ENCODE results near the gene RCBTB1. TPM values are rescaled to one million over a fixed set of nuclear protein-coding genes. Genes with fewer than 3 reads are reported as not detected.

RCBTB1 gene
- total RNA-seq, 2 experiments from 2014 or later, result 15.1 to 31.1 TPM

DNA sequence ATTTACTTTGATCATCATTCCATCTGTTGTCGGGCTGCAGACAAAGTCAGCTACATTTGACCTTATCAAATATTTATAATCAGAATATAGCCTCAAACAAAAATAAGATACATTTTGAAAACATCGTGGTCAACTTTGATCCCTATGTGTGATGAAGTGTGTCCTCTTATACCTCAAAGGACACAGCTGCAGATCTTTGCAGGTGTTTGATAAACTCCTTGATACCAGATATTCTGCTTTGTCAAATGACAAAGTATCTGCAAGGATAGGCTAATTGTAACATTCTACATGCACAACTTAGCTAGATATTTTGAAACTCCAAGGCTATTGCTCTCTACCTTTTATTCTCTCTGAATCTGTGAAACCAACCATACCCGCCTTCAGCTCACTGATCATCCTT, 45.6 kb downstream of the RCBTB1 start:
- Histone ChIP-seq H4K20me1 (ENCODE audit: insufficient read depth, low read length) (no peaks in the 10 kb centered on the region), H3K4me3 (ENCODE audit: low read depth, low read length, poor library complexity, severe bottlenecking) (peak overlapping the region; percentile 61), H3K4me2 (ENCODE audit: low read length) (peak overlapping the region; percentile 68), H3K36me3 (ENCODE audit: insufficient read depth, low read length) (peaks cover 73% of the 10 kb centered on the region), H3K79me2 (ENCODE audit: insufficient read depth, low read depth, low read length) (no peaks in the 10 kb centered on the region), H2AFZ (ENCODE audit: low read length) (peak overlapping the region; percentile 84), H3K27ac (ENCODE audit: low read depth, low read length, poor library complexity, severe bottlenecking) (peak overlapping the region; percentile 81), H3K9me2 (ENCODE audit: insufficient read depth, low read length) (no peaks in the 10 kb centered on the region), H3K4me1 (ENCODE audit: insufficient read depth, low read length, poor library complexity, severe bottlenecking) (peaks cover 42% of the 10 kb centered on the region), H3K9me3 (ENCODE audit: low read length) (no peaks in the 10 kb centered on the region)
- no TSS peak for BruUV-seq (replicated peaks)
- intact Hi-C loops (cut with micrococcal nuclease; ENCODE audit: unreplicated experiment), result loop anchor here (1.0 to 2.0 kb wide), 2 partner anchors 68 to 91 kb away; no protein-coding TSS in a partner anchor
- DNase-seq (ENCODE audit: low spot score), result peak; percentile 58
- TF ChIP-seq EZH2phosphoT487 (IDR thresholded peaks at IDR 0.05; ENCODE audit: borderline replicate concordance, low read depth, low read length), result no peak
- TF ChIP-seq, protein P1, sequence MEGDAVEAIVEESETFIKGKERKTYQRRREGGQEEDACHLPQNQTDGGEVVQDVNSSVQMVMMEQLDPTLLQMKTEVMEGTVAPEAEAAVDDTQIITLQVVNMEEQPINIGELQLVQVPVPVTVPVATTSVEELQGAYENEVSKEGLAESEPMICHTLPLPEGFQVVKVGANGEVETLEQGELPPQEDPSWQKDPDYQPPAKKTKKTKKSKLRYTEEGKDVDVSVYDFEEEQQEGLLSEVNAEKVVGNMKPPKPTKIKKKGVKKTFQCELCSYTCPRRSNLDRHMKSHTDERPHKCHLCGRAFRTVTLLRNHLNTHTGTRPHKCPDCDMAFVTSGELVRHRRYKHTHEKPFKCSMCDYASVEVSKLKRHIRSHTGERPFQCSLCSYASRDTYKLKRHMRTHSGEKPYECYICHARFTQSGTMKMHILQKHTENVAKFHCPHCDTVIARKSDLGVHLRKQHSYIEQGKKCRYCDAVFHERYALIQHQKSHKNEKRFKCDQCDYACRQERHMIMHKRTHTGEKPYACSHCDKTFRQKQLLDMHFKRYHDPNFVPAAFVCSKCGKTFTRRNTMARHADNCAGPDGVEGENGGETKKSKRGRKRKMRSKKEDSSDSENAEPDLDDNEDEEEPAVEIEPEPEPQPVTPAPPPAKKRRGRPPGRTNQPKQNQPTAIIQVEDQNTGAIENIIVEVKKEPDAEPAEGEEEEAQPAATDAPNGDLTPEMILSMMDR (conservative IDR thresholded peaks at IDR 0.05; ENCODE audit: low read length), result no peak
- ChIA-PET POLR2A (interaction anchor here (0.6 to 2.7 kb wide), 18 partner anchors 8 to 170 kb away, joined by 3 to 16 read pairs (median 4); partner anchors contain the start of genes ARL11 and PHF11), CTCF (ENCODE audit: unreplicated experiment) (interaction anchor here (1.0 kb wide), 1 partner anchor 42 kb away, joined by 3 read pairs; no protein-coding TSS in a partner anchor)

DNA sequence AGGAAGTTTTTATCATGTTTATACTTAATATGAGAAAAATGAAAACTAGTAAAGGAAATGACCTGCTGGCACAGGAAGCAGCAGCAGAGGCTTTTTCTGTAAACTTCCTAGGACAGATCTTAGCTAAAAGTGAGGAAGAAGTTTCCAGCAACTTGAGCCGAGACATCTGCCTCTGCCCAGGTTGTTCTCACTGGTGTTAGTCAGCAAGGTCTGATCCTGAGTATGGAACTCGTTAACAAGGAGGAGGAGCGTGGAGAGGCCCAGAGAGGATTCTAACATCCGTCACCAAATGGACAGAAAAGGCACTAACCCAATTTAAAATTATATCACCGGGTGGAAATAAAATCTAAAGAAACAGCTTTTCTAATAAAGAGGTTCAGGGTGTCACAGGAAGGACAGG, 46.0 kb downstream of the RCBTB1 start:
- no peaks in the 10 kb centered on the region for H3K79me2 ChIP-seq (ENCODE audit: insufficient read depth, low read depth, low read length)
- intact Hi-C loops (cut with micrococcal nuclease; ENCODE audit: unreplicated experiment), result loop anchor here (2.0 kb wide), 1 partner anchor 91 kb away; no protein-coding TSS in a partner anchor
- CTCF ChIA-PET (ENCODE audit: unreplicated experiment), result interaction anchor here (1.0 kb wide), 1 partner anchor 41 kb away, joined by 3 read pairs; no protein-coding TSS in a partner anchor
- peak overlapping the region; percentile 61 for H3K4me3 ChIP-seq (ENCODE audit: low read depth, low read length, poor library complexity, severe bottlenecking)
- peak overlapping the region; percentile 81 for H3K27ac ChIP-seq (ENCODE audit: low read depth, low read length, poor library complexity, severe bottlenecking)
- H3K36me3 ChIP-seq (ENCODE audit: insufficient read depth, low read length), result peaks cover 68% of the 10 kb centered on the region
- TF ChIP-seq, protein P1 (conservative IDR thresholded peaks at IDR 0.05; ENCODE audit: low read length), result no peak
- TF ChIP-seq EZH2phosphoT487 (IDR thresholded peaks at IDR 0.05; ENCODE audit: borderline replicate concordance, low read depth, low read length), result no peak
- no peaks in the 10 kb centered on the region for H4K20me1 ChIP-seq (ENCODE audit: insufficient read depth, low read length)
- peak overlapping the region; percentile 84 for H2AFZ ChIP-seq (ENCODE audit: low read length)
- POLR2A ChIA-PET, result interaction anchor here (0.6 to 2.7 kb wide), 16 partner anchors 9 to 170 kb away, joined by 3 to 16 read pairs (median 4); partner anchors contain the start of genes ARL11 and PHF11
- no peaks in the 10 kb centered on the region for H3K9me3 ChIP-seq (ENCODE audit: low read length)
- H3K4me2 ChIP-seq (ENCODE audit: low read length), result peak overlapping the region; percentile 68
- no TSS peak for BruUV-seq (replicated peaks)
- peaks cover 42% of the 10 kb centered on the region for H3K4me1 ChIP-seq (ENCODE audit: insufficient read depth, low read length, poor library complexity, severe bottlenecking)
- peak; percentile 42 for DNase-seq (ENCODE audit: low spot score)
- H3K9me2 ChIP-seq (ENCODE audit: insufficient read depth, low read length), result no peaks in the 10 kb centered on the region

DNA sequence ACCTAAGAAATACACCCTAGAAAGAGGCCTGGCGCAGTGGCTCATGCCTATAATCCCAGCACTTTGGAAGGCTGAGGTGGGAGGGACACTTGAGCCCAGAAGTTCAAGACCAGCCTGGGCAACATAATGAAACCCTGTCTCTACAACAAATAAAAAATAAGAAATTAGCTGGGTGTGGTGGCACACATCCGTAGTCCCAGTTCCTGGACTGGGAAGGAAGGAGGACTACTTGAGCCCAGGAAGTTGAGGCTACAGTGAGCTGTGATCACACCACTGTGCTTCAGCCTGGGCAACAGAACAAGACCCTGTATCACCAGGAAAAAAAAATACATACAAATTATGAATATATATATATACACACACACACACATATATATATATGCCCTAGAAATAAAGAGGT, 47.0 kb downstream of the RCBTB1 start:
- no peaks in the 10 kb centered on the region for H3K9me3 ChIP-seq (ENCODE audit: low read length)
- POLR2A ChIA-PET, result interaction anchor here (0.5 to 2.7 kb wide), 5 partner anchors 8 to 137 kb away, joined by 4 to 16 read pairs (median 6); no protein-coding TSS in a partner anchor
- peaks cover 51% of the 10 kb centered on the region for H3K4me1 ChIP-seq (ENCODE audit: insufficient read depth, low read length, poor library complexity, severe bottlenecking)
- H3K27ac ChIP-seq (ENCODE audit: low read depth, low read length, poor library complexity, severe bottlenecking), result no peak overlapping the region
- H3K9me2 ChIP-seq (ENCODE audit: insufficient read depth, low read length), result no peaks in the 10 kb centered on the region
- CTCF ChIA-PET (ENCODE audit: unreplicated experiment), result no interaction called here
- no TSS peak for BruUV-seq (replicated peaks)
- TF ChIP-seq, protein P1 (conservative IDR thresholded peaks at IDR 0.05; ENCODE audit: low read length), result no peak
- no peak for TF ChIP-seq EZH2phosphoT487 (IDR thresholded peaks at IDR 0.05; ENCODE audit: borderline replicate concordance, low read depth, low read length)
- H3K36me3 ChIP-seq (ENCODE audit: insufficient read depth, low read length), result peaks cover 70% of the 10 kb centered on the region
- H2AFZ ChIP-seq (ENCODE audit: low read length), result no peak overlapping the region
- no peak overlapping the region for H3K4me3 ChIP-seq (ENCODE audit: low read depth, low read length, poor library complexity, severe bottlenecking)
- no peak for DNase-seq (ENCODE audit: low spot score)
- H3K79me2 ChIP-seq (ENCODE audit: insufficient read depth, low read depth, low read length), result no peaks in the 10 kb centered on the region
- H4K20me1 ChIP-seq (ENCODE audit: insufficient read depth, low read length), result no peaks in the 10 kb centered on the region
- no peak overlapping the region for H3K4me2 ChIP-seq (ENCODE audit: low read length)
- intact Hi-C loops (cut with micrococcal nuclease; ENCODE audit: unreplicated experiment), result loop anchor here (2.0 kb wide), 1 partner anchor 90 kb away; no protein-coding TSS in a partner anchor
